Fibroblast of skin of right biceps (primary cell): Measurements from ENCODE around the gene HSPB9.

Experiments
- DNase-seq: peaks from one replicate; pipeline ENCODE4 v3.0.0-alpha.2; 2013

The HSPB9 gene

GRCh38 chr17:42122371-42123303 lies at the start of gene HSPB9:
TSS of gene HSPB9 (plus strand) at chr17:42122804. CDS start at chr17:42122851, 47 bp downstream.
- no peak for DNase-seq

DNA sequence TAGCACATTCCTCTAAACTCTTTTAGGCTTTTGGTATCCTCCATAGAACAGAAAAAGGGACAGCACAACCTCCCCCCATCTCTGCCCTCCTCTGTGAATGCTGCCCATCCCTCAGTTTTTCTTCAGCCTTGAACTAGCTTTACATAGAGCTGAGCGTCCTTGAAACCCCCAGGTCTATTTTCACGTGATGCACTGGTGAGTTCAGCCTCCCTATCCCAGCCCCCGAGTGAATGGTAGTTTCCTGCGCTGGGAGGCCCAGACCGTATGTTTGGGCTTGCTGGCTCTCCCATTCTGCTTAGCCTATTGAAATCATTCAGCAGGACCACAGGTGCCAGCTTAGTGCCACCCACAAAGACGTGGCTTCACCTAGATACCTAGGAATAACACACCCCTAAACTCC lies 46.8 kb upstream of the HSPB9 start:
- no peak for DNase-seq

- no peak for DNase-seq
These were observed 45.6 kb upstream of the HSPB9 start for GRCh38 chr17:42076797-42077559.

- no peak for DNase-seq
These were observed 44.8 kb upstream of the HSPB9 start for GRCh38 chr17:42077755-42078154.

DNA sequence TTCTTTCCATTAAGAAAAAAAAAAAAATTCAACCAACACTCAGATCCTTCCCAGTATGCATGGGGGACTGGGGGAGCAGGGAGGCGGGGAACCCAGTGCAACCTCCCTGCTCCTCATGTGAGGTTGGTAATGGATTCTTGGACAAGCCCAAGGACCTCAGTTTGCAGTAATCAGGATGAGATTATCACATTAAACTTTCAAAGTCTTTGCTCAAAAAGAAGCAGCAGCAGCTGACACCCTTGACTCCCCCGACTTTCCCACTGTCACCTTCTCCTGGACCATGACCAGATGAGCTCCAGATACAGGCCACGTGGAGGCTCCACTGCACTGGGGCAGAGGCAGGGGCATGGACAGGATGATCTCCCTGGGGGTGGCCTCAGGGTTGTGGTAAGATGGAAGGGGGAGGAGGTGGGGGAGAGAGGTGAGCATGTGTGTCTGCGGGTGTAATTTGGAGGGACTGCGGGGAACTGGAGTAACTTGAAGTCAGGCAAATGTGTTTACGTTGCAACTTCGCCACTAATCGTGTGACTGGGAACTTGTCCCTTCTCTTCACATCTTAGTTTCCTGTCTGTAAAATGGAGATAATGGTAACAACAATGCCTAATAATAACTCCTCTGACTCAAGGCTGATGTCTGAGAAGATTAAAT lies 44.1 kb upstream of the HSPB9 start:
- DNase-seq: no peak

DNA sequence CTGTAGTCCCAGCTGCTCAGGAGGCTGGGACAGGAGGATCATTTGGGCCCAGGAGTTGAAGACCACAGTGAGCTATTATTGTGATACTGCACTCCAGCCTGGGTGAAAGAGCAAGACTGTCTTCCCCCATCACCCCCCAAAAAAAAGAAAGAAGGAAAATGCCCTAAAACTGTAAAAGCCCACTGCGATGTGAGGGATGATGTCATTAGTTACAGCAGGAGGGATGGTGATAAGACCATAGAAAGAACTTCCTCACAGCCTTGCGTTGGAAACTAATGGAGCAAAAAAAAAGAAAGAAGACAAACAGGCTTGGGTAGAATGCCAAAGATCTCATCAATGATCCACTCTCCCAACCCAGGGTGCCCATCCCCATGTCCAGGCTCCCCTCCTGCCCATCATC lies 43.1 kb upstream of the HSPB9 start:
- DNase-seq: no peak

GRCh38 chr17:42081516-42082129 lies 41.0 kb upstream of the HSPB9 start:
- no peak for DNase-seq

- DNase-seq: no peak
These were observed 35.4 kb upstream of the HSPB9 start for GRCh38 chr17:42087042-42087701.

DNA sequence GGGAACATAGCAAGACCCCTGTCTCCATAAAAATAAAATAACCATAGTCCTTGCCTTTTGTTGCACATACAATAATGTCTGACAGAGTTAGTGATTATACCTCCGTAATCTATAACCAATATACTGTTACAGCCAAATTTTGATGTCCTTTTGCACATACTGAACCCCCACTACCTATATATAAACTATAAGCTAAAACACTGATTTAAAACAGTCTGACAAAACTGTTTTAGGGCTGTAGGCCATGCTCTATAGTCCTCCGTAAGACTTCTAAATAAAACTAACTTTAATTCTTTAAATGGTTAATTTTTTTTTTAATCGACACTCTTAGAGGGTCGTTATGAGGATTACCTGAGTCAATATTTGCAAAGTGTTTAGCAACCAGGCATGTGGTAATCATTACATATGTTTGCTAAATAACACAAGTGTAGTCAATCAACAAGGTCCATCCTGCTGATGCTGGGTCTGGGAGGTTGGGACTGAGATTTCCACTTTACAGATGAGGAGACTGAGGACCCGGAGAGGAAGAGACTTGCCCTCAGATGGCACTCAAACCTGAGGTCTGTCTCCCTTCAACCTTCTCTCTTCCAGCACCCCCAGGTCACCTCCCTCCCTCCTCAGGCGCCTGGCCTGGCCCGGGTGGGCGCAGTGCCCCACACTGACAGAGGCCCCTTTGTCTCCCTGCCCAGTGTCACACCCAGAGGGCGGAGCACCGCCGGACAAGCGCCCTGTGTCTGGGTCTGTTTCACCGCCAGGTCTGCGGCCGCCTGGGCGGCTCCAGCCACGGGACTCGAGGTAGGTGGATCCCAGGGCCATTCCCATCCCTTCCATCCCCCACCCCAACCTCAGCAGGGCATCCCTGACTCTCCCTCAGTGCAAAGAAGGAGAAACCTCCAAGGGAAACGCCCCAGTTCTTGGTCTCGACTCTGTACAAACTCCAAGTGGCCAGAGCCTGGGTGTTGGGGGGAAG lies 34.6 kb upstream of the HSPB9 start:
- DNase-seq: no peak

DNA sequence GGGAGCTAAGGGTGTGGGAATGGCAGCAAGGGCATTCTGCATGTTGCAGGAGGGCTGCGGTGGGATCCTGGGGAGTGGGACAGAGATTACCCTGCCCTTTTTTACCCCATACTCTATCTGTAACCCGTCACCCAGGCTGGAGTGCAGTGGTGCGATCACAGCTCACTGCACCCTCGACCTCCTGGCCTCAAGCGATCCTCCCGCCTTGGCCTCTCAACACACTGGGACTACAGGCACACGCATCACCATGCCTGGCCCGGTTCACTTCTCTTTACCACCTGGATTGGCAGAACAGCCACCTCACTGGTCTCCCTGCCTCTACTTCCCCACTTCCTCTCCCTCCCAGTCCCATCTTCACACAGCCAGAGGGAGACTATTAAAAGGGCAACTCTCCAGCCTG lies 33.9 kb upstream of the HSPB9 start:
- no peak for DNase-seq

- no peak for DNase-seq
These were observed 31.4 kb upstream of the HSPB9 start for GRCh38 chr17:42090964-42091790.

GRCh38 chr17:42092939-42093338 lies 29.7 kb upstream of the HSPB9 start:
- DNase-seq: no peak

GRCh38 chr17:42094375-42095069 lies 28.1 kb upstream of the HSPB9 start:
- DNase-seq: no peak

DNA sequence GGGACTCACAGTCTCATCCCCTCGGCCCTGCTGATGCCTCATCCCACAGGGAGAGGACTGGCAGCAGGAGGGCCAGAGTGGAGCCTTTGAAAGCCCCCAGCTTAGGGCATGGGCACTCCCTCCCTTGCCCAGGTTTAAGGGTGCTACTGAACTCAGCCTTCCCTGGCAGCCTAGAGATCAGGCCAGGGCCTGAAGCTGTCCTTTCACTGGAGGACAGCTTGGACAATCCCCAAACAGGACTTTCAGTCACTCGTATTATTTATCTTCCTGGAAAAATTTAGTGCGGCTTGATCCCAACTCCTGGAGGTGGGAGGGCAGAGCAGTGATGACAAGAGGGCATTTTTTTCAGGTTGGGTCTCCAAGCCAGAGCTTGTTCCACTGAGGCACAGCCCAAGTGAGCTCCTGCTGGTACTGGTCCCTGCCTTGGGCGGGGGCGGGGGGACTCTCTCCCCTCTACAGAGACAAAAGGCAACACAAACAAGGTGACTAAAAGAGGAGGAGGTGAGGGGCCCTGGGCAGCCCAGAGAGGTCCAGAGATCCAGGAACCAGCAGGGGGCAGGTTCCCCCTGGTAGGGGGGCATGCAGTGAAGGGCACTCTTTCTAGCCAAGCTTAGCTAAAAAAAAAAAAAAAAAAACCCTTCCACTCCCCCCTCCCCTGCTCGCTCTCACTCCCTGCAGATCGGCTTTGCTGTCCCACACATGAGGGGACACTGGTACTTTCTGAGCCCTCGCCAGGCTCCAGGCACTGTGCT lies 26.1 kb upstream of the HSPB9 start:
- no peak for DNase-seq

GRCh38 chr17:42097691-42098631 lies 24.6 kb upstream of the HSPB9 start, which contains the start of gene ZNF385C:
TSS of gene ZNF385C (minus strand) at chr17:42098473. CDS start at chr17:42063056, 35,417 bp downstream.
- DNase-seq: no peak

- DNase-seq: no peak
These were observed 23.7 kb upstream of the HSPB9 start for GRCh38 chr17:42098730-42099399.
